GM19193 (cell line): ENCODE results near the gene PKNOX2.

Experiments used
- POLR2A ChIP-seq: IDR thresholded peaks from 4 replicates; pipeline ENCODE4 v1.6.1; 2011; ENCODE audit not compliant: insufficient read depth, insufficient read length; ENCODE audit errors: extremely low read depth

PKNOX2 gene

GRCh38 chr11:125351868-125352250 lies 187.3 kb downstream of the PKNOX2 start:
- TF ChIP-seq POLR2A, result no peak

GRCh38 chr11:125356797-125357196 lies 192.2 kb downstream of the PKNOX2 start:
- no peak for TF ChIP-seq POLR2A

GRCh38 chr11:125357551-125357950 lies 193.0 kb downstream of the PKNOX2 start:
- no peak for TF ChIP-seq POLR2A

- TF ChIP-seq POLR2A, result no peak
Measured at GRCh38 chr11:125358254-125358840, 193.8 kb downstream of the PKNOX2 start.

GRCh38 chr11:125359130-125359529 lies 194.6 kb downstream of the PKNOX2 start:
- no peak for TF ChIP-seq POLR2A

- no peak for TF ChIP-seq POLR2A
Measured at GRCh38 chr11:125360066-125360465, 195.5 kb downstream of the PKNOX2 start.

GRCh38 chr11:125364121-125364826 lies 199.7 kb downstream of the PKNOX2 start:
- no peak for TF ChIP-seq POLR2A

GRCh38 chr11:125365196-125365931 lies 200.8 kb downstream of the PKNOX2 start:
- TF ChIP-seq POLR2A, result no peak

GRCh38 chr11:125367710-125368109 lies 203.2 kb downstream of the PKNOX2 start:
- TF ChIP-seq POLR2A, result no peak

GRCh38 chr11:125368757-125369156 lies 204.2 kb downstream of the PKNOX2 start:
- TF ChIP-seq POLR2A, result no peak

- no peak for TF ChIP-seq POLR2A
Measured at GRCh38 chr11:125369808-125370207, 205.3 kb downstream of the PKNOX2 start.

- TF ChIP-seq POLR2A, result no peak
Measured at GRCh38 chr11:125370561-125371389, 206.2 kb downstream of the PKNOX2 start.

GRCh38 chr11:125371431-125371935 lies 206.9 kb downstream of the PKNOX2 start:
- TF ChIP-seq POLR2A, result no peak

- TF ChIP-seq POLR2A, result no peak
Measured at GRCh38 chr11:125372088-125372487, 207.5 kb downstream of the PKNOX2 start.

GRCh38 chr11:125372911-125373310 lies 208.4 kb downstream of the PKNOX2 start:
- TF ChIP-seq POLR2A, result no peak
